ENCODE measurements around the gene NOP53. TPM values are rescaled to one million over a fixed set of nuclear protein-coding genes. Genes with fewer than 3 reads are reported as not detected.

The NOP53 gene
- polyA plus RNA-seq, 1 donor (not counting 4 experiments of a cell fraction or from before 2014, with no cell fraction given) = 80.2 TPM

- Histone ChIP-seq H3K27ac (ENCODE audit: control insufficient read depth, insufficient read depth, low read length) (no peak overlapping the region), H3K4me1 (ENCODE audit: control insufficient read depth, extremely low read depth, insufficient read depth, low read length) (no peaks in the 10 kb centered on the region), H3K4me3 (ENCODE audit: control insufficient read depth in 2 of 3, extremely low read depth in 1 of 3, insufficient read depth in 2 of 3, low read depth in 1 of 3, low read length in 3 of 3) (no peak overlapping the region), H2AFZ (ENCODE audit: control insufficient read depth, low read length) (no peak overlapping the region), H3K27me3 (ENCODE audit: control insufficient read depth, extremely low read depth, insufficient read depth, low read length) (no peaks in the 10 kb centered on the region), H3K79me2 (ENCODE audit: control insufficient read depth, insufficient read depth, low read length) (no peaks in the 10 kb centered on the region), H3K9me1 (ENCODE audit: control insufficient read depth, extremely low read depth, insufficient read depth, low read length) (no peaks in the 10 kb centered on the region), H3K9me3 (ENCODE audit: control insufficient read depth, low read depth, low read length) (no peaks in the 10 kb centered on the region), H4K20me1 (ENCODE audit: control insufficient read depth, extremely low read depth, insufficient read depth, low read length) (no peaks in the 10 kb centered on the region), H3K36me3 (ENCODE audit: control insufficient read depth in 2 of 2, extremely low read depth in 1 of 2, insufficient read depth in 2 of 2, low read length in 2 of 2) (no peaks in the 10 kb centered on the region), H3K9ac (ENCODE audit: control insufficient read depth, extremely low read depth, insufficient read depth, low read length) (no peak overlapping the region), H3K4me2 (ENCODE audit: control insufficient read depth, extremely low read depth, insufficient read depth, low read depth, low read length) (no peak overlapping the region)
- FAIRE-seq (no peak), DNase-seq (ENCODE audit: low read depth, low spot score) (no peak)
- dilution Hi-C loops (cut with MboI; ENCODE audit: extremely low pct_ligation_motif_present, low sequenced_read_pairs) = no loop called here
- TF ChIP-seq CTCF (optimal IDR thresholded peaks at IDR 0.05 in 1 of 3, IDR thresholded peaks at IDR 0.05 in 1 of 3, conservative IDR thresholded peaks at IDR 0.05 in 1 of 3; ENCODE audit: extremely low read depth in 1 of 3, insufficient read depth in 2 of 3, low read length in 3 of 3) (no peak), EZH2 (IDR thresholded peaks at IDR 0.05; ENCODE audit: low read length) (no peak)
These were observed 21.3 kb downstream of the NOP53 start for GRCh38 chr19:47766670-47767069.

- Histone ChIP-seq H3K9me3 (ENCODE audit: control insufficient read depth, low read depth, low read length) (no peaks in the 10 kb centered on the region), H3K4me2 (ENCODE audit: control insufficient read depth, extremely low read depth, insufficient read depth, low read depth, low read length) (no peak overlapping the region), H3K9ac (ENCODE audit: control insufficient read depth, extremely low read depth, insufficient read depth, low read length) (no peak overlapping the region), H3K27me3 (ENCODE audit: control insufficient read depth, extremely low read depth, insufficient read depth, low read length) (no peaks in the 10 kb centered on the region), H3K27ac (ENCODE audit: control insufficient read depth, insufficient read depth, low read length) (no peak overlapping the region), H4K20me1 (ENCODE audit: control insufficient read depth, extremely low read depth, insufficient read depth, low read length) (no peaks in the 10 kb centered on the region), H3K79me2 (ENCODE audit: control insufficient read depth, insufficient read depth, low read length) (no peaks in the 10 kb centered on the region), H3K9me1 (ENCODE audit: control insufficient read depth, extremely low read depth, insufficient read depth, low read length) (no peaks in the 10 kb centered on the region), H2AFZ (ENCODE audit: control insufficient read depth, low read length) (no peak overlapping the region), H3K4me3 (ENCODE audit: control insufficient read depth in 2 of 3, extremely low read depth in 1 of 3, insufficient read depth in 2 of 3, low read depth in 1 of 3, low read length in 3 of 3) (no peak overlapping the region), H3K36me3 (ENCODE audit: control insufficient read depth in 2 of 2, extremely low read depth in 1 of 2, insufficient read depth in 2 of 2, low read length in 2 of 2) (no peaks in the 10 kb centered on the region), H3K4me1 (ENCODE audit: control insufficient read depth, extremely low read depth, insufficient read depth, low read length) (no peaks in the 10 kb centered on the region)
- dilution Hi-C loops (cut with MboI; ENCODE audit: extremely low pct_ligation_motif_present, low sequenced_read_pairs) = no loop called here
- FAIRE-seq = no peak
- DNase-seq (ENCODE audit: low read depth, low spot score) = no peak
- TF ChIP-seq CTCF (optimal IDR thresholded peaks at IDR 0.05 in 1 of 3, IDR thresholded peaks at IDR 0.05 in 1 of 3, conservative IDR thresholded peaks at IDR 0.05 in 1 of 3; ENCODE audit: extremely low read depth in 1 of 3, insufficient read depth in 2 of 3, low read length in 3 of 3) (no peak), EZH2 (IDR thresholded peaks at IDR 0.05; ENCODE audit: low read length) (no peak)
These were observed 22.0 kb downstream of the NOP53 start for GRCh38 chr19:47767349-47767748.

Measured in keratinocyte (primary cell).